ENCODE measurements around the gene CSN2. TPM values are rescaled to one million over a fixed set of nuclear protein-coding genes. Genes with fewer than 3 reads are reported as not detected.

The CSN2 gene
- total and polyA plus RNA-seq, 2 donors (not counting 3 experiments of a cell fraction or from before 2014, with no cell fraction given) = not detected

- Histone ChIP-seq H3K36me3 (ENCODE audit: control insufficient read depth in 2 of 2, extremely low read depth in 1 of 2, insufficient read depth in 2 of 2, low read length in 2 of 2) (no peaks in the 10 kb centered on the region), H3K4me2 (ENCODE audit: insufficient read depth, low read length) (no peak overlapping the region), H3K4me1 (ENCODE audit: control insufficient read depth, extremely low read depth, insufficient read depth, low read length) (no peaks in the 10 kb centered on the region), H4K20me1 (replicated peaks; ENCODE audit: control insufficient read depth, extremely low read depth, insufficient read depth, low read length) (no peaks in the 10 kb centered on the region), H3K4me3 (replicated peaks in 1 of 3; ENCODE audit: insufficient read depth in 1 of 3, low read depth in 1 of 3, low read length in 3 of 3) (no peak overlapping the region), H3K9me3 (replicated peaks; ENCODE audit: control insufficient read depth, insufficient read depth, low read length) (no peaks in the 10 kb centered on the region), H2AFZ (ENCODE audit: low read depth, low read length) (no peak overlapping the region), H3K9me1 (replicated peaks; ENCODE audit: control insufficient read depth, extremely low read depth, insufficient read depth, low read length) (no peaks in the 10 kb centered on the region), H3K27ac (ENCODE audit: insufficient read depth, low read depth, low read length) (no peak overlapping the region), H3K79me2 (ENCODE audit: control insufficient read depth, insufficient read depth, low read length) (no peaks in the 10 kb centered on the region), H3K27me3 (ENCODE audit: control insufficient read depth in 2 of 2, insufficient read depth in 2 of 2, low read length in 2 of 2) (no peaks in the 10 kb centered on the region), H3K9ac (replicated peaks; ENCODE audit: extremely low read depth, insufficient read depth, low read length) (no peak overlapping the region)
- no peak for TF ChIP-seq FOS (IDR thresholded peaks at IDR 0.05; ENCODE audit: borderline replicate concordance, insufficient read depth, low read length)
- TF ChIP-seq GATA2 (IDR thresholded peaks at IDR 0.05; ENCODE audit: insufficient read depth, insufficient read length, low read depth, low read length) = no peak
- no peak for TF ChIP-seq POLR2AphosphoS5 (IDR thresholded peaks at IDR 0.05; ENCODE audit: insufficient read depth, low read depth, low read length)
- TF ChIP-seq JUN (IDR thresholded peaks at IDR 0.05; ENCODE audit: borderline replicate concordance, insufficient read depth, insufficient read length, low read depth) = no peak
- no peak for TF ChIP-seq POLR2A (IDR thresholded peaks at IDR 0.05; ENCODE audit: low read depth, low read length)
- TF ChIP-seq EZH2 (IDR thresholded peaks at IDR 0.05; ENCODE audit: borderline replicate concordance, low read depth, low read length, severe bottlenecking) = no peak
- TF ChIP-seq MAX (IDR thresholded peaks at IDR 0.05; ENCODE audit: insufficient read depth, insufficient read length) = no peak
- no peak for TF ChIP-seq CTCF (IDR thresholded peaks at IDR 0.05; ENCODE audit: extremely low read depth in 1 of 2, insufficient read depth in 1 of 2, low read depth in 1 of 2, low read length in 2 of 2)
- TF ChIP-seq MYC (IDR thresholded peaks at IDR 0.05; ENCODE audit: low read depth, low read length) = no peak
- DNase-seq (ENCODE audit: low read depth, low spot score) (no peak), FAIRE-seq (no peak)
- dilution Hi-C loops (cut with MboI; ENCODE audit: extremely low pct_ligation_motif_present, low sequenced_read_pairs) (no loop called here), intact Hi-C loops (cut with micrococcal nuclease) (no loop called here)
- POLR2A ChIA-PET = no interaction called here
- BruUV-seq (replicated peaks) = no TSS peak
- CTCF ChIA-PET = no interaction called here
These were observed 44.7 kb downstream of the CSN2 start for GRCh38 chr4:69920874-69921273.
